ENCODE results near the gene GRB2. TPM values are rescaled to one million over a fixed set of nuclear protein-coding genes. Genes with fewer than 3 reads are reported as not detected.

Gene GRB2
- total RNA-seq, 1 experiment from 2014 or later, result 101 TPM

- ChIA-PET CTCF (no interaction called here), POLR2A (ENCODE audit: low non-redundant PET) (no interaction called here)
- TF ChIP-seq EZH2 (IDR thresholded peaks at IDR 0.05; ENCODE audit: borderline replicate concordance, low read depth, low read length, poor library complexity, severe bottlenecking), result no peak
- TF ChIP-seq CTCF (conservative IDR thresholded peaks at IDR 0.05; ENCODE audit: low read depth, low read length), result no peak
- Histone ChIP-seq H3K9me3 (ENCODE audit: low read depth, low read length, poor library complexity, severe bottlenecking) (no peaks in the 10 kb centered on the region), H3K36me3 (ENCODE audit: insufficient read depth, low read length, poor library complexity, severe bottlenecking) (no peaks in the 10 kb centered on the region), H3K4me3 (ENCODE audit: low read depth, low read length, poor library complexity, severe bottlenecking) (no peak overlapping the region), H3K27me3 (replicated peaks; ENCODE audit: insufficient read depth, low read depth, low read length, poor library complexity) (no peaks in the 10 kb centered on the region), H3K4me1 (ENCODE audit: insufficient read depth, low read length, poor library complexity, severe bottlenecking) (peaks cover 22% of the 10 kb centered on the region), H3K27ac (ENCODE audit: low read depth, low read length, poor library complexity, severe bottlenecking) (peak overlapping the region; percentile 29)
- intact Hi-C loops (cut with micrococcal nuclease; ENCODE audit: unreplicated experiment), result no loop called here
- no peak for DNase-seq (ENCODE audit: low spot score)
- no TSS peak for BruUV-seq (replicated peaks)
Measured at GRCh38 chr17:75338335-75338734, 67.1 kb downstream of the GRB2 start.

DNA sequence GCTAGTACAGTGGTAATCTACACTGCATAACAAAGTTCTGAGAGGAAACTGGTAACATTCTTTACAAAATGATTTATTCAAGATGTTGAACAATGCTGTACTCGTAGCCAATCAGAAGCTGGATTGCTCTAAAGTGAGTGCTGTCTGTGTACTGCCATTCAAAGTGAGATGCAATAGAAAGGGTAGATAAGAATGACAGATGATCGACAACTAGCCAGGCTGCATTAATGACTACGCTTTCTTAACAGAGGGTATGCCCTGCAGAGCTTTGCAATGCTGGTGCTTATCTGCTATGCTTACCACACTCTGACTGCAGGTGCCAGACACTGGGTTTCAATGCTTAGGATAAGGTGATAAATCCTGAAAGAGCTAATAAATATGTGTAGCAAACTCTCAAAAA, 70.2 kb downstream of the GRB2 start:
- POLR2A ChIA-PET (ENCODE audit: low non-redundant PET), result no interaction called here
- H3K27ac ChIP-seq (ENCODE audit: low read depth, low read length, poor library complexity, severe bottlenecking), result no peak overlapping the region

GRCh38 chr17:75334723-75335122, 70.8 kb downstream of the GRB2 start:
- no peaks in the 10 kb centered on the region for H3K36me3 ChIP-seq (ENCODE audit: insufficient read depth, low read length, poor library complexity, severe bottlenecking)
- no peaks in the 10 kb centered on the region for H3K27me3 ChIP-seq (replicated peaks; ENCODE audit: insufficient read depth, low read depth, low read length, poor library complexity)
- DNase-seq (ENCODE audit: low spot score), result no peak
- no TSS peak for BruUV-seq (replicated peaks)
- no peak overlapping the region for H3K27ac ChIP-seq (ENCODE audit: low read depth, low read length, poor library complexity, severe bottlenecking)
- peaks cover 6% of the 10 kb centered on the region for H3K4me1 ChIP-seq (ENCODE audit: insufficient read depth, low read length, poor library complexity, severe bottlenecking)
- TF ChIP-seq CTCF (conservative IDR thresholded peaks at IDR 0.05; ENCODE audit: low read depth, low read length), result no peak
- TF ChIP-seq EZH2 (IDR thresholded peaks at IDR 0.05; ENCODE audit: borderline replicate concordance, low read depth, low read length, poor library complexity, severe bottlenecking), result no peak
- no peaks in the 10 kb centered on the region for H3K9me3 ChIP-seq (ENCODE audit: low read depth, low read length, poor library complexity, severe bottlenecking)
- intact Hi-C loops (cut with micrococcal nuclease; ENCODE audit: unreplicated experiment), result no loop called here
- POLR2A ChIA-PET (ENCODE audit: low non-redundant PET), result no interaction called here
- CTCF ChIA-PET, result no interaction called here
- no peak overlapping the region for H3K4me3 ChIP-seq (ENCODE audit: low read depth, low read length, poor library complexity, severe bottlenecking)

More for the DNA sequence above, 70.2 kb downstream of the GRB2 start:
- Histone ChIP-seq H3K4me1 (ENCODE audit: insufficient read depth, low read length, poor library complexity, severe bottlenecking) (peaks cover 6% of the 10 kb centered on the region), H3K36me3 (ENCODE audit: insufficient read depth, low read length, poor library complexity, severe bottlenecking) (no peaks in the 10 kb centered on the region), H3K9me3 (ENCODE audit: low read depth, low read length, poor library complexity, severe bottlenecking) (no peaks in the 10 kb centered on the region), H3K4me3 (ENCODE audit: low read depth, low read length, poor library complexity, severe bottlenecking) (no peak overlapping the region), H3K27me3 (replicated peaks; ENCODE audit: insufficient read depth, low read depth, low read length, poor library complexity) (no peaks in the 10 kb centered on the region)
- TF ChIP-seq CTCF (conservative IDR thresholded peaks at IDR 0.05; ENCODE audit: low read depth, low read length) (no peak), EZH2 (IDR thresholded peaks at IDR 0.05; ENCODE audit: borderline replicate concordance, low read depth, low read length, poor library complexity, severe bottlenecking) (no peak)
- CTCF ChIA-PET, result interaction anchor here (1.1 kb wide), 1 partner anchor 12 kb away, joined by 17 read pairs; no protein-coding TSS in a partner anchor
- BruUV-seq (replicated peaks), result no TSS peak
- intact Hi-C loops (cut with micrococcal nuclease; ENCODE audit: unreplicated experiment), result no loop called here
- no peak for DNase-seq (ENCODE audit: low spot score)

Measured in A673 (cell line).